Left ventricle myocardium superior (tissue), 1 donor: ENCODE measurements around the gene HNF4A. TPM values are rescaled to one million over a fixed set of nuclear protein-coding genes. Genes with fewer than 3 reads are reported as not detected.
"Not testable (repeated sequence)": the region's sequence is repeated elsewhere in the genome, so short reads cannot be mapped to it uniquely, and the experiment has no call there.

Experiments
- ATAC-seq: fragments of 200-7000 bp; cut with Tn5 transposase; one replicate; pipeline ENCODE4 v1.9.1; 2020; ENCODE audit warnings: mild to moderate bottlenecking, moderate library complexity
- DNase-seq: peaks from one replicate; pipeline ENCODE4 v3.0.0-alpha.2; 2020
- intact Hi-C: fragments of 100-400 bp; cut with micrococcal nuclease; formaldehyde crosslinking; loops from one replicate; pipeline ENCODE4 v1.11.0; 2022
- total RNA-seq: library from RNA; stranded (reverse); fragmentation: NEBNext Ultra II Directional; extraction: Animal tissue kit (Norgen Biotek cat#: 25700); gene quantifications from one replicate; pipeline ENCODE4 v1.2.1, GENCODE V29; 2021
- donor health status: DM: no; HTN: yes; CAD: no; lungs with severe emphysema.

The HNF4A gene
- total RNA-seq, 1 donor from 2014 or later: not detected

GRCh38 chr20:44343162-44343675 lies 12.3 kb upstream of the HNF4A start:
- ATAC-seq (no peak), DNase-seq (no peak)
- intact Hi-C loops: no loop called here

- intact Hi-C loops: no loop called here
- ATAC-seq: no peak
These were observed 10.8 kb upstream of the HNF4A start for GRCh38 chr20:44344723-44345122.

GRCh38 chr20:44345147-44345546 lies 10.4 kb upstream of the HNF4A start:
- ATAC-seq (no peak), DNase-seq (no peak)
- intact Hi-C loops: no loop called here

More at GRCh38 chr20:44344723-44345122, 10.8 kb upstream of the HNF4A start:
- DNase-seq: no peak

GRCh38 chr20:44345941-44346340 lies 9.6 kb upstream of the HNF4A start:
- ATAC-seq, DNase-seq, intact Hi-C loops: not testable (repeated sequence)

- ATAC-seq (no peak), DNase-seq (no peak)
- intact Hi-C loops: no loop called here
These were observed 7.3 kb upstream of the HNF4A start for GRCh38 chr20:44348168-44348659.

- intact Hi-C loops: no loop called here
- ATAC-seq: no peak
- DNase-seq: no peak
These were observed 6.2 kb upstream of the HNF4A start for GRCh38 chr20:44349349-44349748.

GRCh38 chr20:44350567-44350966 lies 4.9 kb upstream of the HNF4A start:
- ATAC-seq (peak; percentile 65), DNase-seq (no peak)
- intact Hi-C loops: no loop called here

- intact Hi-C loops: no loop called here
- ATAC-seq: no peak
These were observed 461 bp upstream of the HNF4A start for GRCh38 chr20:44354979-44355497.

GRCh38 chr20:44356353-44356723 lies 839 bp downstream of the HNF4A start:
- ATAC-seq (no peak), DNase-seq (no peak)
- intact Hi-C loops: no loop called here

More at GRCh38 chr20:44354979-44355497, 461 bp upstream of the HNF4A start:
- DNase-seq: no peak

GRCh38 chr20:44357020-44357419 lies 1.5 kb downstream of the HNF4A start:
- ATAC-seq: peak; percentile 62
- intact Hi-C loops: no loop called here
- DNase-seq: peak; percentile 42

- DNase-seq: peak; percentile 62
- peak; percentile 87 for ATAC-seq
- intact Hi-C loops: no loop called here
These were observed 2.1 kb downstream of the HNF4A start for GRCh38 chr20:44357555-44358125.

GRCh38 chr20:44358776-44359175 lies 3.3 kb downstream of the HNF4A start:
- ATAC-seq (no peak), DNase-seq (no peak)
- intact Hi-C loops: no loop called here

GRCh38 chr20:44360221-44360620 lies 4.7 kb downstream of the HNF4A start:
- intact Hi-C loops: no loop called here
- DNase-seq: no peak
- no peak for ATAC-seq

GRCh38 chr20:44361021-44361420 lies 5.5 kb downstream of the HNF4A start:
- intact Hi-C loops: no loop called here
- no peak for DNase-seq
- no peak for ATAC-seq

- DNase-seq (no peak), ATAC-seq (no peak)
- intact Hi-C loops: no loop called here
These were observed 7.0 kb downstream of the HNF4A start for GRCh38 chr20:44362466-44362940.

GRCh38 chr20:44364068-44364467 lies 8.6 kb downstream of the HNF4A start:
- ATAC-seq (no peak), DNase-seq (no peak)
- intact Hi-C loops: no loop called here

- intact Hi-C loops: no loop called here
- DNase-seq: no peak
- ATAC-seq: no peak
These were observed 9.3 kb downstream of the HNF4A start for GRCh38 chr20:44364780-44365179.

- ATAC-seq: no peak
- no peak for DNase-seq
- intact Hi-C loops: no loop called here
These were observed 12.2 kb downstream of the HNF4A start for GRCh38 chr20:44367746-44368145.

GRCh38 chr20:44370639-44371218 lies 15.2 kb downstream of the HNF4A start:
- intact Hi-C loops: no loop called here
- DNase-seq: no peak
- no peak for ATAC-seq

GRCh38 chr20:44382641-44383040 lies 27.1 kb downstream of the HNF4A start:
- intact Hi-C loops: loop anchor here (10.0 kb wide), 1 partner anchor 232 kb away; no protein-coding TSS in a partner anchor
- ATAC-seq (no peak), DNase-seq (no peak)
